GM23338 (cell line): Measurements from ENCODE around the gene KDM4C. TPM values are rescaled to one million over a fixed set of nuclear protein-coding genes. Genes with fewer than 3 reads are reported as not detected.

Experiments used
- ATAC-seq: fragments of 200-7000 bp; cut with Tn5 transposase; 3 replicates; pipeline ENCODE4 v1.9.1; 2020
- DNase-seq: peaks from one replicate; pipeline ENCODE4 v3.0.0-alpha.2; 2015; ENCODE audit warnings: low spot score
- H2AFZ ChIP-seq: fragments of 200-600 bp; sonication (generic); 2 replicates; pipeline ENCODE4 v1.8.0; 2016; ENCODE audit warnings: antibody characterized with exemption, mild to moderate bottlenecking, moderate library complexity
- H3F3A ChIP-seq: fragments of 200-600 bp; sonication (generic); replicated peaks from 2 replicates; pipeline ENCODE4 v1.8.0; 2017; ENCODE audit warnings: antibody characterized with exemption, mixed run types, low read depth
- H3K27ac ChIP-seq: fragments of 200-600 bp; sonication (generic); 2 replicates; pipeline ENCODE4 v1.6.1; 2016; ENCODE audit warnings: low read depth
- H3K27me3 ChIP-seq: fragments of 200-600 bp; sonication (generic); 2 replicates; pipeline ENCODE4 v1.8.0; 2016; ENCODE audit warnings: mild to moderate bottlenecking, mixed run types, moderate library complexity; ENCODE audit not compliant: insufficient read depth
- H3K36me3 ChIP-seq: fragments of 200-600 bp; sonication (generic); 2 replicates; pipeline ENCODE4 v1.8.0; 2016; ENCODE audit warnings: mild to moderate bottlenecking; ENCODE audit not compliant: insufficient read depth
- H3K4me1 ChIP-seq: fragments of 200-600 bp; sonication (generic); 2 replicates; pipeline ENCODE4 v1.8.0; 2016; ENCODE audit warnings: mild to moderate bottlenecking, moderate library complexity; ENCODE audit not compliant: insufficient read depth
- H3K4me2 ChIP-seq: fragments of 200-600 bp; sonication (generic); 2 replicates; pipeline ENCODE4 v1.7.1; 2017; ENCODE audit warnings: mixed run types
- H3K4me3 ChIP-seq: fragments of 200-600 bp; sonication (generic); 2 replicates; pipeline ENCODE4 v1.6.1; 2016; ENCODE audit warnings: mixed run types
- H3K79me2 ChIP-seq: fragments of 200-600 bp; sonication (generic); replicated peaks from 2 replicates; pipeline ENCODE4 v1.8.0; 2017; ENCODE audit warnings: mild to moderate bottlenecking; ENCODE audit not compliant: insufficient read depth
- H3K9me2 ChIP-seq: fragments of 200-600 bp; sonication (generic); 2 replicates; pipeline ENCODE4 v1.8.0; 2017; ENCODE audit not compliant: insufficient read depth
- H4K20me1 ChIP-seq: fragments of 200-600 bp; sonication (generic); replicated peaks from 2 replicates; pipeline ENCODE4 v1.8.0; 2017; ENCODE audit warnings: mild to moderate bottlenecking; ENCODE audit not compliant: insufficient read depth
- H3K27ac Mint-ChIP-seq: 2 replicates; pipeline ENCODE4 v1.8.0; 2020; ENCODE audit warnings: inconsistent platforms, mild to moderate bottlenecking, moderate library complexity, mixed read lengths
- H3K27me3 Mint-ChIP-seq: 3 replicates; pipeline ENCODE4 v1.8.0; 2022; ENCODE audit warnings: low read depth, mild to moderate bottlenecking, moderate library complexity, mixed read lengths, inconsistent platforms; ENCODE audit not compliant: insufficient read depth, poor library complexity
- H3K36me3 Mint-ChIP-seq: 3 replicates; pipeline ENCODE4 v1.8.0; 2021; ENCODE audit warnings: low read depth, mild to moderate bottlenecking, inconsistent platforms, moderate library complexity, mixed read lengths
- H3K4me1 Mint-ChIP-seq: 3 replicates; pipeline ENCODE4 v1.8.0; 2020; ENCODE audit warnings: mild to moderate bottlenecking, inconsistent platforms, mixed read lengths
- H3K4me3 Mint-ChIP-seq: 3 replicates; pipeline ENCODE4 v1.8.0; 2021; ENCODE audit warnings: moderate library complexity, mild to moderate bottlenecking, inconsistent platforms, mixed read lengths
- H3K9me3 Mint-ChIP-seq: 3 replicates; pipeline ENCODE4 v1.8.0; 2020; ENCODE audit warnings: moderate library complexity, mild to moderate bottlenecking, inconsistent platforms, mixed read lengths
- CREB1 ChIP-seq: fragments of 250-450 bp; sonication (Bioruptor Pico); IDR thresholded peaks from 2 replicates; pipeline ENCODE4 v1.5.0; 2020; ENCODE audit warnings: low read depth, mild to moderate bottlenecking, moderate library complexity
- ETS1 ChIP-seq: IDR thresholded peaks from 2 replicates; pipeline ENCODE4 v1.6.1; 2016; ENCODE audit warnings: antibody characterized with exemption
- EZH2 ChIP-seq: fragments of 200-600 bp; sonication (generic); IDR thresholded peaks from one replicate; pipeline ENCODE4 v1.8.0; 2017; ENCODE audit warnings: antibody characterized with exemption, mild to moderate bottlenecking, low read depth; ENCODE audit not compliant: unreplicated experiment
- EZH2phosphoT487 ChIP-seq: fragments of 200-600 bp; sonication (generic); IDR thresholded peaks from one replicate; pipeline ENCODE4 v1.8.1; 2018; ENCODE audit warnings: antibody characterized with exemption; ENCODE audit not compliant: unreplicated experiment
- JUNB ChIP-seq: IDR thresholded peaks from one replicate; pipeline ENCODE4 v1.6.1; 2016; ENCODE audit warnings: antibody characterized with exemption; ENCODE audit not compliant: unreplicated experiment
- NANOG ChIP-seq: IDR thresholded peaks from 2 replicates; pipeline ENCODE4 v1.6.1; 2016; ENCODE audit warnings: antibody characterized with exemption, borderline replicate concordance
- POLR2AphosphoS5 ChIP-seq: IDR thresholded peaks from 2 replicates; pipeline ENCODE4 v1.6.1; 2016; ENCODE audit warnings: antibody characterized with exemption, low read depth
- REST ChIP-seq: IDR thresholded peaks from one replicate; pipeline ENCODE4 v1.6.1; 2018; ENCODE audit warnings: antibody characterized with exemption; ENCODE audit not compliant: unreplicated experiment
- STAT1 ChIP-seq: IDR thresholded peaks from one replicate; pipeline ENCODE4 v1.6.1; 2016; ENCODE audit warnings: antibody characterized with exemption; ENCODE audit not compliant: unreplicated experiment
- ZNF114 ChIP-seq: fragments of 250-450 bp; sonication (Bioruptor Pico); IDR thresholded peaks from 2 replicates; pipeline ENCODE4 v1.5.0; 2020; ENCODE audit warnings: mild to moderate bottlenecking, moderate library complexity
- ZNF331 ChIP-seq: fragments of 250-450 bp; sonication (Bioruptor Pico); IDR thresholded peaks from 2 replicates; pipeline ENCODE4 v1.5.0; 2020; ENCODE audit warnings: low read depth, mild to moderate bottlenecking, moderate library complexity
- polyA plus RNA-seq: library from polyadenylated mRNA; unstranded; fragments of >200 nt; fragmentation: Nextera tagmentation; extraction: Ambion mirVana; gene quantifications from 2 replicates; pipeline ENCODE4 v1.2.1, GENCODE V29; 2016
- total RNA-seq: library from RNA; depleted of rRNA; stranded (reverse); fragments of >200 nt; shearing (Covaris generic); gene quantifications from 2 replicates; pipeline ENCODE4 v1.2.3, GENCODE V29; 2014
- TF ChIP-seq, protein P1 (sequence below), 2 experiments: fragments of 200-600 bp in 1 of 2; sonication (generic) in 1 of 2; conservative IDR thresholded peaks; 2 replicates each; pipeline versions ENCODE4 v1.5.1 to v1.6.1; 2016 to 2017; ENCODE audit warnings: antibody characterized with exemption in 2 of 2, low read depth in 2 of 2, mild to moderate bottlenecking in 2 of 2, moderate library complexity in 1 of 2
- TF ChIP-seq, protein P2 (sequence below): fragments of 250-450 bp; sonication (Bioruptor Pico); IDR thresholded peaks from 2 replicates; pipeline ENCODE4 v1.5.0; 2020; ENCODE audit warnings: mild to moderate bottlenecking, moderate library complexity

KDM4C gene
- total and polyA plus RNA-seq, 2 experiments from 2014 or later: 12.0 to 43.8 TPM

GRCh38 chr9:7073706-7074105 is 315.9 kb downstream of the KDM4C start:
- H3K36me3 Mint-ChIP-seq: no peaks in the 10 kb centered on the region
- no peaks in the 10 kb centered on the region for H3K9me3 Mint-ChIP-seq
- H3K27me3 Mint-ChIP-seq: no peaks in the 10 kb centered on the region
- ATAC-seq: no peak
- no peak overlapping the region for H3K4me3 Mint-ChIP-seq
- Histone ChIP-seq H2AFZ (no peak overlapping the region), H3K9me2 (no peaks in the 10 kb centered on the region), H3K79me2 (no peaks in the 10 kb centered on the region), H3K4me3 (no peak overlapping the region), H3K4me2 (no peak overlapping the region), H3K36me3 (no peaks in the 10 kb centered on the region), H3K27ac (no peak overlapping the region), H3K27me3 (no peaks in the 10 kb centered on the region), H4K20me1 (0 out of 2 replicates have a peak, but pooled peaks cover 3% of the 10 kb centered on the region), H3F3A (no peaks in the 10 kb centered on the region), H3K4me1 (0 out of 2 replicates have a peak, but pooled peaks cover 3% of the 10 kb centered on the region)
- TF ChIP-seq POLR2AphosphoS5 (no peak), EZH2phosphoT487 (no peak), STAT1 (no peak), ZNF331 (CRISPR knock-in tag) (no peak), JUNB (no peak), ZNF114 (CRISPR knock-in tag) (no peak), NANOG (no peak), ETS1 (no peak), REST (no peak), EZH2 (no peak), CREB1 (CRISPR knock-in tag) (no peak)
- TF ChIP-seq, protein P1, sequence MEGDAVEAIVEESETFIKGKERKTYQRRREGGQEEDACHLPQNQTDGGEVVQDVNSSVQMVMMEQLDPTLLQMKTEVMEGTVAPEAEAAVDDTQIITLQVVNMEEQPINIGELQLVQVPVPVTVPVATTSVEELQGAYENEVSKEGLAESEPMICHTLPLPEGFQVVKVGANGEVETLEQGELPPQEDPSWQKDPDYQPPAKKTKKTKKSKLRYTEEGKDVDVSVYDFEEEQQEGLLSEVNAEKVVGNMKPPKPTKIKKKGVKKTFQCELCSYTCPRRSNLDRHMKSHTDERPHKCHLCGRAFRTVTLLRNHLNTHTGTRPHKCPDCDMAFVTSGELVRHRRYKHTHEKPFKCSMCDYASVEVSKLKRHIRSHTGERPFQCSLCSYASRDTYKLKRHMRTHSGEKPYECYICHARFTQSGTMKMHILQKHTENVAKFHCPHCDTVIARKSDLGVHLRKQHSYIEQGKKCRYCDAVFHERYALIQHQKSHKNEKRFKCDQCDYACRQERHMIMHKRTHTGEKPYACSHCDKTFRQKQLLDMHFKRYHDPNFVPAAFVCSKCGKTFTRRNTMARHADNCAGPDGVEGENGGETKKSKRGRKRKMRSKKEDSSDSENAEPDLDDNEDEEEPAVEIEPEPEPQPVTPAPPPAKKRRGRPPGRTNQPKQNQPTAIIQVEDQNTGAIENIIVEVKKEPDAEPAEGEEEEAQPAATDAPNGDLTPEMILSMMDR (conservative IDR thresholded peaks at IDR 0.05; ENCODE audit: low read depth in 2 of 2): no peak
- TF ChIP-seq, protein P2, sequence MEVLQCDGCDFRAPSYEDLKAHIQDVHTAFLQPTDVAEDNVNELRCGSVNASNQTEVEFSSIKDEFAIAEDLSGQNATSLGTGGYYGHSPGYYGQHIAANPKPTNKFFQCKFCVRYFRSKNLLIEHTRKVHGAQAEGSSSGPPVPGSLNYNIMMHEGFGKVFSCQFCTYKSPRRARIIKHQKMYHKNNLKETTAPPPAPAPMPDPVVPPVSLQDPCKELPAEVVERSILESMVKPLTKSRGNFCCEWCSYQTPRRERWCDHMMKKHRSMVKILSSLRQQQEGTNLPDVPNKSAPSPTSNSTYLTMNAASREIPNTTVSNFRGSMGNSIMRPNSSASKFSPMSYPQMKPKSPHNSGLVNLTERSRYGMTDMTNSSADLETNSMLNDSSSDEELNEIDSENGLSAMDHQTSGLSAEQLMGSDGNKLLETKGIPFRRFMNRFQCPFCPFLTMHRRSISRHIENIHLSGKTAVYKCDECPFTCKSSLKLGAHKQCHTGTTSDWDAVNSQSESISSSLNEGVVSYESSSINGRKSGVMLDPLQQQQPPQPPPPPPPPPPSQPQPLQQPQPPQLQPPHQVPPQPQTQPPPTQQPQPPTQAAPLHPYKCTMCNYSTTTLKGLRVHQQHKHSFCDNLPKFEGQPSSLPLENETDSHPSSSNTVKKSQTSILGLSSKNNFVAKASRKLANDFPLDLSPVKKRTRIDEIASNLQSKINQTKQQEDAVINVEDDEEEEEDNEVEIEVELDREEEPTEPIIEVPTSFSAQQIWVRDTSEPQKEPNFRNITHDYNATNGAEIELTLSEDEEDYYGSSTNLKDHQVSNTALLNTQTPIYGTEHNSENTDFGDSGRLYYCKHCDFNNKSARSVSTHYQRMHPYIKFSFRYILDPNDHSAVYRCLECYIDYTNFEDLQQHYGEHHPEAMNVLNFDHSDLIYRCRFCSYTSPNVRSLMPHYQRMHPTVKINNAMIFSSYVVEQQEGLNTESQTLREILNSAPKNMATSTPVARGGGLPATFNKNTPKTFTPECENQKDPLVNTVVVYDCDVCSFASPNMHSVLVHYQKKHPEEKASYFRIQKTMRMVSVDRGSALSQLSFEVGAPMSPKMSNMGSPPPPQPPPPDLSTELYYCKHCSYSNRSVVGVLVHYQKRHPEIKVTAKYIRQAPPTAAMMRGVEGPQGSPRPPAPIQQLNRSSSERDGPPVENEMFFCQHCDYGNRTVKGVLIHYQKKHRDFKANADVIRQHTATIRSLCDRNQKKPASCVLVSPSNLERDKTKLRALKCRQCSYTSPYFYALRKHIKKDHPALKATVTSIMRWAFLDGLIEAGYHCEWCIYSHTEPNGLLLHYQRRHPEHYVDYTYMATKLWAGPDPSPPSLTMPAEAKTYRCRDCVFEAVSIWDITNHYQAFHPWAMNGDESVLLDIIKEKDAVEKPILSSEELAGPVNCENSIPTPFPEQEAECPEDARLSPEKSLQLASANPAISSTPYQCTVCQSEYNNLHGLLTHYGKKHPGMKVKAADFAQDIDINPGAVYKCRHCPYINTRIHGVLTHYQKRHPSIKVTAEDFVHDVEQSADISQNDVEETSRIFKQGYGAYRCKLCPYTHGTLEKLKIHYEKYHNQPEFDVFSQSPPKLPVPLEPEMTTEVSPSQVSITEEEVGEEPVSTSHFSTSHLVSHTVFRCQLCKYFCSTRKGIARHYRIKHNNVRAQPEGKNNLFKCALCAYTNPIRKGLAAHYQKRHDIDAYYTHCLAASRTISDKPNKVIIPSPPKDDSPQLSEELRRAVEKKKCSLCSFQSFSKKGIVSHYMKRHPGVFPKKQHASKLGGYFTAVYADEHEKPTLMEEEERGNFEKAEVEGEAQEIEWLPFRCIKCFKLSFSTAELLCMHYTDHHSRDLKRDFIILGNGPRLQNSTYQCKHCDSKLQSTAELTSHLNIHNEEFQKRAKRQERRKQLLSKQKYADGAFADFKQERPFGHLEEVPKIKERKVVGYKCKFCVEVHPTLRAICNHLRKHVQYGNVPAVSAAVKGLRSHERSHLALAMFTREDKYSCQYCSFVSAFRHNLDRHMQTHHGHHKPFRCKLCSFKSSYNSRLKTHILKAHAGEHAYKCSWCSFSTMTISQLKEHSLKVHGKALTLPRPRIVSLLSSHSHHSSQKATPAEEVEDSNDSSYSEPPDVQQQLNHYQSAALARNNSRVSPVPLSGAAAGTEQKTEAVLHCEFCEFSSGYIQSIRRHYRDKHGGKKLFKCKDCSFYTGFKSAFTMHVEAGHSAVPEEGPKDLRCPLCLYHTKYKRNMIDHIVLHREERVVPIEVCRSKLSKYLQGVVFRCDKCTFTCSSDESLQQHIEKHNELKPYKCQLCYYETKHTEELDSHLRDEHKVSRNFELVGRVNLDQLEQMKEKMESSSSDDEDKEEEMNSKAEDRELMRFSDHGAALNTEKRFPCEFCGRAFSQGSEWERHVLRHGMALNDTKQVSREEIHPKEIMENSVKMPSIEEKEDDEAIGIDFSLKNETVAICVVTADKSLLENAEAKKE: no peak
- peaks cover 8% of the 10 kb centered on the region; the same call in 2 of the 3 replicates for H3K4me1 Mint-ChIP-seq
- no peak overlapping the region for H3K27ac Mint-ChIP-seq
- DNase-seq: no peak
